Loucy (cell line): ENCODE data around the gene PASK.

Experiments
- CTCF ChIP-seq: fragments of 200-600 bp; sonication (generic); conservative IDR thresholded peaks from 2 replicates; pipeline ENCODE4 v1.5.1; 2014; ENCODE audit warnings: mild to moderate bottlenecking, antibody characterized with exemption, low read length
- EZH2phosphoT487 ChIP-seq: fragments of 200-600 bp; IDR thresholded peaks from 2 replicates; pipeline ENCODE4 v1.6.1; 2018; ENCODE audit warnings: antibody characterized with exemption, mild to moderate bottlenecking, moderate library complexity, borderline replicate concordance

GRCh38 chr2:241157841-241158545, 8.7 kb upstream of the PASK start:
- TF ChIP-seq CTCF (no peak), EZH2phosphoT487 (no peak)
